ENCODE measurements around the gene MT4. TPM values are rescaled to one million over a fixed set of nuclear protein-coding genes. Genes with fewer than 3 reads are reported as not detected.

Gene MT4
- polyA plus RNA-seq, 1 experiment, result not detected

- Histone ChIP-seq H3K36me3 (ENCODE audit: control insufficient read depth, insufficient read depth, low read length) (no peaks in the 10 kb centered on the region), H3K4me3 (ENCODE audit: low read depth, low read length) (no peak overlapping the region), H3K27me3 (ENCODE audit: control insufficient read depth, insufficient read depth, low read length) (peaks cover 6% of the 10 kb centered on the region)
- no peak for DNase-seq (ENCODE audit: low read depth)
- CTCF ChIA-PET, result interaction anchor here (0.7 to 2.1 kb wide), 3 partner anchors 18 to 151 kb away, joined by 3 to 8 read pairs (median 3); no protein-coding TSS in a partner anchor
- POLR2A ChIA-PET, result no interaction called here
- TF ChIP-seq, protein P1, sequence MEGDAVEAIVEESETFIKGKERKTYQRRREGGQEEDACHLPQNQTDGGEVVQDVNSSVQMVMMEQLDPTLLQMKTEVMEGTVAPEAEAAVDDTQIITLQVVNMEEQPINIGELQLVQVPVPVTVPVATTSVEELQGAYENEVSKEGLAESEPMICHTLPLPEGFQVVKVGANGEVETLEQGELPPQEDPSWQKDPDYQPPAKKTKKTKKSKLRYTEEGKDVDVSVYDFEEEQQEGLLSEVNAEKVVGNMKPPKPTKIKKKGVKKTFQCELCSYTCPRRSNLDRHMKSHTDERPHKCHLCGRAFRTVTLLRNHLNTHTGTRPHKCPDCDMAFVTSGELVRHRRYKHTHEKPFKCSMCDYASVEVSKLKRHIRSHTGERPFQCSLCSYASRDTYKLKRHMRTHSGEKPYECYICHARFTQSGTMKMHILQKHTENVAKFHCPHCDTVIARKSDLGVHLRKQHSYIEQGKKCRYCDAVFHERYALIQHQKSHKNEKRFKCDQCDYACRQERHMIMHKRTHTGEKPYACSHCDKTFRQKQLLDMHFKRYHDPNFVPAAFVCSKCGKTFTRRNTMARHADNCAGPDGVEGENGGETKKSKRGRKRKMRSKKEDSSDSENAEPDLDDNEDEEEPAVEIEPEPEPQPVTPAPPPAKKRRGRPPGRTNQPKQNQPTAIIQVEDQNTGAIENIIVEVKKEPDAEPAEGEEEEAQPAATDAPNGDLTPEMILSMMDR (IDR thresholded peaks at IDR 0.05; ENCODE audit: insufficient read depth, low read depth, low read length), result no peak
Observed at GRCh38 chr16:56583351-56584168, 18.7 kb downstream of the MT4 start.

GRCh38 chr16:56584276-56584675, 19.4 kb downstream of the MT4 start:
- Histone ChIP-seq H3K27me3 (ENCODE audit: control insufficient read depth, insufficient read depth, low read length) (peaks cover 10% of the 10 kb centered on the region), H3K4me3 (ENCODE audit: low read depth, low read length) (no peak overlapping the region), H3K36me3 (ENCODE audit: control insufficient read depth, insufficient read depth, low read length) (no peaks in the 10 kb centered on the region)
- DNase-seq (ENCODE audit: low read depth), result no peak
- ChIA-PET POLR2A (no interaction called here), CTCF (interaction anchor here (1.4 kb wide), 1 partner anchor 95 kb away, joined by 3 read pairs; no protein-coding TSS in a partner anchor)
- TF ChIP-seq, protein P1 (IDR thresholded peaks at IDR 0.05; ENCODE audit: insufficient read depth, low read depth, low read length), result no peak

- TF ChIP-seq, protein P1 (IDR thresholded peaks at IDR 0.05; ENCODE audit: insufficient read depth, low read depth, low read length), result no peak
- Histone ChIP-seq H3K36me3 (ENCODE audit: control insufficient read depth, insufficient read depth, low read length) (no peaks in the 10 kb centered on the region), H3K4me3 (ENCODE audit: low read depth, low read length) (peak overlapping the region; percentile 28), H3K27me3 (ENCODE audit: control insufficient read depth, insufficient read depth, low read length) (peaks cover 32% of the 10 kb centered on the region)
- ChIA-PET POLR2A (no interaction called here), CTCF (interaction anchor here (3.8 kb wide), 1 partner anchor 12 kb away, joined by 26 read pairs; no protein-coding TSS in a partner anchor)
- DNase-seq (ENCODE audit: low read depth), result no peak
Observed at GRCh38 chr16:56588781-56589140, 23.9 kb downstream of the MT4 start.

- POLR2A ChIA-PET, result no interaction called here
- Histone ChIP-seq H3K4me3 (ENCODE audit: low read depth, low read length) (peak within 1 kb of the TSS; percentile 28), H3K36me3 (ENCODE audit: control insufficient read depth, insufficient read depth, low read length) (no peaks in the 10 kb centered on the region), H3K27me3 (ENCODE audit: control insufficient read depth, insufficient read depth, low read length) (peaks cover 34% of the 10 kb centered on the region)
- CTCF ChIA-PET, result interaction anchor here (0.8 to 1.0 kb wide), 2 partner anchors 13 to 76 kb away, joined by 3 to 4 read pairs; no protein-coding TSS in a partner anchor
- TF ChIP-seq, protein P1 (IDR thresholded peaks at IDR 0.05; ENCODE audit: insufficient read depth, low read depth, low read length), result no peak
- no peak for DNase-seq (ENCODE audit: low read depth)
Observed at GRCh38 chr16:56589141-56590039, 24.5 kb downstream of the MT4 start, which contains the start of gene MT3. MT3 (plus strand) TSS chr16:56589528; CDS start chr16:56589591, 63 bp downstream.

Measured in BJ (cell line).